ENCODE measurements around the gene SPTBN4. TPM values are rescaled to one million over a fixed set of nuclear protein-coding genes. Genes with fewer than 3 reads are reported as not detected.

Gene SPTBN4
- polyA plus RNA-seq, 1 donor from 2014 or later = 12.7 TPM

GRCh38 chr19:40464059-40465024 lies 2.5 kb upstream of the SPTBN4 start:
- Histone ChIP-seq H3K4me3 (ENCODE audit: low read length) (no peak overlapping the region), H4K20me1 (ENCODE audit: insufficient read depth) (no peaks in the 10 kb centered on the region), H3K9me2 (ENCODE audit: insufficient read depth, low read length) (no peaks in the 10 kb centered on the region), H3K9me3 (ENCODE audit: low read length) (no peaks in the 10 kb centered on the region), H3K27ac (ENCODE audit: low read length) (no peak overlapping the region), H3F3A (ENCODE audit: insufficient read depth, low read length, poor library complexity, severe bottlenecking) (no peaks in the 10 kb centered on the region), H3K79me2 (replicated peaks; ENCODE audit: insufficient read depth, low read length) (no peaks in the 10 kb centered on the region), H3K4me2 (ENCODE audit: low read length) (no peak overlapping the region), H3K9ac (ENCODE audit: low read length) (no peak overlapping the region), H3K36me3 (ENCODE audit: insufficient read depth, low read length) (no peaks in the 10 kb centered on the region), H3K27me3 (ENCODE audit: insufficient read depth, low read depth, low read length) (peaks cover 23% of the 10 kb centered on the region), H2AFZ (ENCODE audit: low read depth, low read length) (no peak overlapping the region)
- peak; percentile 62 for TF ChIP-seq CTCF (IDR thresholded peaks at IDR 0.05; ENCODE audit: poor library complexity, severe bottlenecking)
- peak; percentile 53 for TF ChIP-seq RAD21 (conservative IDR thresholded peaks at IDR 0.05)
- TF ChIP-seq, protein P1, sequence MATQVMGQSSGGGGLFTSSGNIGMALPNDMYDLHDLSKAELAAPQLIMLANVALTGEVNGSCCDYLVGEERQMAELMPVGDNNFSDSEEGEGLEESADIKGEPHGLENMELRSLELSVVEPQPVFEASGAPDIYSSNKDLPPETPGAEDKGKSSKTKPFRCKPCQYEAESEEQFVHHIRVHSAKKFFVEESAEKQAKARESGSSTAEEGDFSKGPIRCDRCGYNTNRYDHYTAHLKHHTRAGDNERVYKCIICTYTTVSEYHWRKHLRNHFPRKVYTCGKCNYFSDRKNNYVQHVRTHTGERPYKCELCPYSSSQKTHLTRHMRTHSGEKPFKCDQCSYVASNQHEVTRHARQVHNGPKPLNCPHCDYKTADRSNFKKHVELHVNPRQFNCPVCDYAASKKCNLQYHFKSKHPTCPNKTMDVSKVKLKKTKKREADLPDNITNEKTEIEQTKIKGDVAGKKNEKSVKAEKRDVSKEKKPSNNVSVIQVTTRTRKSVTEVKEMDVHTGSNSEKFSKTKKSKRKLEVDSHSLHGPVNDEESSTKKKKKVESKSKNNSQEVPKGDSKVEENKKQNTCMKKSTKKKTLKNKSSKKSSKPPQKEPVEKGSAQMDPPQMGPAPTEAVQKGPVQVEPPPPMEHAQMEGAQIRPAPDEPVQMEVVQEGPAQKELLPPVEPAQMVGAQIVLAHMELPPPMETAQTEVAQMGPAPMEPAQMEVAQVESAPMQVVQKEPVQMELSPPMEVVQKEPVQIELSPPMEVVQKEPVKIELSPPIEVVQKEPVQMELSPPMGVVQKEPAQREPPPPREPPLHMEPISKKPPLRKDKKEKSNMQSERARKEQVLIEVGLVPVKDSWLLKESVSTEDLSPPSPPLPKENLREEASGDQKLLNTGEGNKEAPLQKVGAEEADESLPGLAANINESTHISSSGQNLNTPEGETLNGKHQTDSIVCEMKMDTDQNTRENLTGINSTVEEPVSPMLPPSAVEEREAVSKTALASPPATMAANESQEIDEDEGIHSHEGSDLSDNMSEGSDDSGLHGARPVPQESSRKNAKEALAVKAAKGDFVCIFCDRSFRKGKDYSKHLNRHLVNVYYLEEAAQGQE (IDR thresholded peaks at IDR 0.05; ENCODE audit: borderline replicate concordance) = no peak
- TF ChIP-seq MXI1 (conservative IDR thresholded peaks at IDR 0.05; ENCODE audit: poor library complexity, severe bottlenecking) = no peak
- TF ChIP-seq SMC3 (conservative IDR thresholded peaks at IDR 0.05; ENCODE audit: poor library complexity) = no peak
- no peak for TF ChIP-seq TAF1 (IDR thresholded peaks at IDR 0.05; ENCODE audit: low read depth)
- no peak for TF ChIP-seq EP300 (conservative IDR thresholded peaks at IDR 0.05; ENCODE audit: poor library complexity, severe bottlenecking)
- TF ChIP-seq EZH2 (IDR thresholded peaks at IDR 0.05; ENCODE audit: borderline replicate concordance, insufficient read depth, low read length, poor library complexity, severe bottlenecking) = no peak

DNA sequence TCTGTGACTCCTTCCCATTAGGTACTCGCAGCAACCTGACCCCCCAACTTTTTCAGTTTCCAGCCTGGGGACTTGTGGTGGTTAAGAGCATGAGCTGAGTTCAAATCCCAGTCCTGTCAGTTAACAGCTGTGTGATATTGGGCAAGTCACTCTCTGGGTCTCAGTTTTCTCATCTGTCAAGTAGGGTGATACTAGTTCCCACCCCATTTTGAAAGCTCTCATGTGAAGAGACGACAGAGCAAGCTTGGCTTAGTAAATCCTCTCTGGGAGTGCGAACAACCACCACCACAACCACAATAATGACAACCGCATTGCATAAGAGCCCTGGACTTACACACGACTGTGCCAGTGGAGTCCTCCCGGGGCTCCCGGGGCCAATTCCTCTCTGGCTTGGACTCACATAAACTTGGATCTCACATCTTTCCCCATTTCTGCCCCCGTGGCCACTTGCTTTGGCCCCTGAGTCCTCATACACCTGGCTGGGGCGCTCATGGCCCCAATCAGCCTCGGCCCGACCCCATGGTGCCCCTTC lies 1.7 kb upstream of the SPTBN4 start:
- Histone ChIP-seq H3K79me2 (replicated peaks; ENCODE audit: insufficient read depth, low read length) (no peaks in the 10 kb centered on the region), H3K4me2 (ENCODE audit: low read length) (peak overlapping the region; percentile 9), H3K9ac (ENCODE audit: low read length) (peak overlapping the region; percentile 39), H3K27me3 (ENCODE audit: insufficient read depth, low read depth, low read length) (peaks cover 23% of the 10 kb centered on the region), H3K27ac (ENCODE audit: low read length) (no peak overlapping the region), H3K9me2 (ENCODE audit: insufficient read depth, low read length) (no peaks in the 10 kb centered on the region), H3K4me3 (ENCODE audit: low read length) (peak overlapping the region; percentile 68), H3F3A (ENCODE audit: insufficient read depth, low read length, poor library complexity, severe bottlenecking) (no peaks in the 10 kb centered on the region), H4K20me1 (ENCODE audit: insufficient read depth) (no peaks in the 10 kb centered on the region), H3K36me3 (ENCODE audit: insufficient read depth, low read length) (no peaks in the 10 kb centered on the region), H2AFZ (ENCODE audit: low read depth, low read length) (no peak overlapping the region), H3K9me3 (ENCODE audit: low read length) (no peaks in the 10 kb centered on the region)
- TF ChIP-seq, protein P1 (IDR thresholded peaks at IDR 0.05; ENCODE audit: borderline replicate concordance) = no peak
- no peak for TF ChIP-seq SMC3 (conservative IDR thresholded peaks at IDR 0.05; ENCODE audit: poor library complexity)
- no peak for TF ChIP-seq POLR2AphosphoS5 (IDR thresholded peaks at IDR 0.05)
- TF ChIP-seq CTCF (IDR thresholded peaks at IDR 0.05; ENCODE audit: poor library complexity, severe bottlenecking) = no peak
- no peak for TF ChIP-seq MXI1 (conservative IDR thresholded peaks at IDR 0.05; ENCODE audit: poor library complexity, severe bottlenecking)

Data from neural cell (in vitro differentiated cells).